H1 (cell line): ENCODE data around the gene PRKCZ. TPM values are rescaled to one million over a fixed set of nuclear protein-coding genes. Genes with fewer than 3 reads are reported as not detected.

Source experiments
- BACH1 ChIP-seq: IDR thresholded peaks from 2 replicates; pipeline ENCODE4 v1.6.1; 2012; ENCODE audit warnings: low read length, improper control_type of control experiment
- polyA plus RNA-seq, 7 experiments: library from polyadenylated mRNA; depleted of rRNA in 3 of 7; stranded (reverse) in 5 of 7; unstranded in 2 of 7; fragments of >200 nt in 5 of 7; fragments of 200-250 nt in 2 of 7; gene quantifications; 1 replicate in 5 of 7; 2 replicates in 1 of 7; 4 replicates in 1 of 7; pipeline versions ENCODE4 v1.2.1 to v1.2.3, GENCODE V29; 2011 to 2013; ENCODE audit warnings: missing spikeins in 2 of 7, mixed read lengths in 2 of 7
- total RNA-seq: library from RNA; stranded (reverse); fragmentation: NEBNext Ultra II Directional; extraction: Animal tissue kit (Norgen Biotek cat#: 25700); gene quantifications from 2 replicates; pipeline ENCODE4 v1.2.1, GENCODE V29; 2021

Gene PRKCZ
- total and polyA plus RNA-seq, 2 of the 8 experiments (the other 6 are each of a cell fraction or from before 2014, with no cell fraction given), result 37.4 to 45.1 TPM

DNA sequence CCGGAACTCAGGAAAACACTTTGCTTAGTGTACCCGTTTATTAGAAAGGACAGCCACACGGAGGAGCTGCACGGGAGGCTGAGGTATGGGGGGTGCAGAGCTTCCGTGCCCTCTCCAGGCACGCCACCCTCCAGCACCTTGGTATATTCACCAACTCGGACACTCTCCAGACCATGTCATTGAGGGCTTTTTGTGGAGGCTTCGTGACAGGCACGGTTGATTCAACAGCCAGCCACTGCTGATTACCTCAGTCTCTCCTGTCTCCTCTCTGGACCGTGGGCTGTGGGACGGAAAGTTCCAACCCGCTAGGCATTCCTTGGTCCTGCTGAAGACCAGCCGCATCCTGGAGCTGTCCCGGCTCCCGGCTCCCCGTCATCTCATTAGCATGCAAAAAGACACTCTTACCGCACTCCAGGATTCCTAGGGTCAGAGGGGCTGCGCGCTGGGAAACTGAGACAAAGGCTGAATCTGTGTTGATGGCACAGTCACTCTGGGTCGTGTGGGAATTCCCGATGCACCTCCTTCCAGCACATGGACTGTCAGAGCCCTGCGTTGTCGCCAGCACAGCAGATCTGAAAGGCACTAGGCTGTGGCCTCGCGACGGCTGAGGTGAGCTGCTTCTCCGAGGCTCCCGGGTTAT lies 65.6 kb downstream of the PRKCZ start (continued):
- TF ChIP-seq BACH1, result peak; percentile 3; the same call in 1 of the 2 replicates
